GM19455 (cell line): ENCODE data around the gene ITGA8.

ENCODE experiments used
- ATAC-seq: cut with Tn5 transposase; IDR thresholded peaks from one replicate; pipeline ENCODE4 v1.9.1; 2021; ENCODE audit not compliant: unreplicated experiment

ITGA8 gene

DNA sequence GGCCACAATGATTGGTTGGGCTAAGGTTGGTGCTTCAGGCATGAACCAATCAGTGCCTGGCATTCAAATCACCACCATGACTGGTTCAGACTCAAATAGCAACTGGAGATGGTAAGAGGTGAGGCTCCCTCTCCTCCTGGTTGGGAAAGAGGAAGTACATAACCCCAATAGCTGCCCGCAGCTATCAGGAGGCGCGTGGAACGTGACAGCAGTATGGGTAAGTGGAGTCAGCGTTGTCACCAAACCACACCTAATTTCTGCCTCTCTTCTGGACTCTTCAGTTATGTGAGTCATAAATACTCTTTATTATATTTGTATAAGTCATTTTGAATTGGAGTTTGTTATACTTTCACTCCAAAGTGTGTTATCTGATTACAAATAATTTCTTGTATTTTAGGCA is 17.9 kb upstream of the ITGA8 start:
- ATAC-seq = no peak

DNA sequence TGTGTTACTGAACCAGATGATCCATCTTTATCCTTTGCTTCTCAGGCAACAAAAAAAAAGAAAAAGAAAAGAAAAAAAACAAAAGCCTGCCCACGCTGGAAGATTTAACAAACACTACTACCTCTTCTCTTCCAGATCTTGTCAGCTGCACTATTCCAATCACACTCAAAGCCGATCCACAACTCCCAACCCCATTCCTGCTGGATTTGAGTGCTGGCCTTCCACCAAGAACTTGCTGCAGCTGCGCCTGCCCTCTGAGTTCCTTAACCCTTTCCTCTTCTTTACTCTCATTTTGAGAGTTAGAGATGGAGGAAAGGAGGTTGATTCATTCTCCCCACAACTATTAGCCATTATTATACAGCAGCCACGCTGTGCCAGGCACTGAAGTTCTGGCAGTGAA is 16.0 kb upstream of the ITGA8 start:
- no peak for ATAC-seq

DNA sequence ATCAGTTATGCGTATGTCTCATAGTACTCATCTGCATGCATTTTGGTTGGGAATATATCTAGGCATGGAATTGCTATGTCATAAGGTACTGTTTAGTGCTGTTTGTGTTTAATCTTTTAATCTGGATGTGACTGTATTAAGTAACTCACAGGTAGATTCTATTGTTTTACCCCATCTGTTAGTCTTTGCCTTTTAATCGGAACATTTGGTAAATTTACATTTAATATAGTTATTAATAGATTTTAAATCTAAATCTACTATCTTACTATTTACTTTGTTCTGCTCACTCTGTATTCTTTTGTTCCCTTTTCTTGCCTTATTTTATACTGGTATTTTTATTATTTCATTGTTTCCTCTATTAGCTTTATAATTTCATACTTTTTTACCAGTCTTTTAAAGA is 10.6 kb upstream of the ITGA8 start:
- ATAC-seq = no peak

DNA sequence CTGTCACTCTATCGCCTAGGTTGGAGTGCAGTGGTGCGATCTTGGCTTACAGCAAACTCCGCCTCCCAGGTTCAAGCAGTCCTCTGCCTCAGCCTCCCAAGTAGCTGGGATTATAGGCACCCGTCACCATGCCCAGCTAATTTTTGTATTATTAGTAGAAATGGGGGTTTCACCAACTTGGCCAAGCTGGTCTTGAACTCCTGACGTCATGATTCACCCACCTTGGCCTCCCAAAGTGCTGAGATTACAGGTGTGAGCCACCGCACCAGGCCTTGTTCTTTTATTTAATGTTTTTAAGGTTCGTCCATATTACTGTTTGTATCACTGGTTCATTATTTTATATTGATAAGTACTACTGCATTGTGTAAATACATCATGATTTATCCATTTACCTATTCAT is 10.2 kb upstream of the ITGA8 start:
- ATAC-seq = no peak

DNA sequence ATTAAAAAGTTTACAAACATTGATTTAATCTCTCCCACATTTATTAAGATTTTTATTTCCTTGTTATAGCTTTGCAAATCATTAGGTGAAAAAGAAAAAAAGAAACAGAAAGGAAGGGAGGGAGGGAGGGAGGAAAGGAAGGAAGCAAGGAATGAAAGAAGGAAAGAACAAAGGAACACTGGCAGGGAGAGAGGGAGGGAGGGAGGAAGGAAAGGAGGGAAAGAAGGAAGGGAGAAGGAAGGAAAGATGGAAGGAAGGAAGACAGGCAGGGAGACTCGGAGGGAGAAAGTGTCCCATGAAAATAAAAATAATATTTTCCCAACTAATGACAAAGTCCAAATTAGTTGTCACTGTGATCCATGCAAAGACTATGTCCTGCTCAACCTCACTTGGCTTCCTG is 6.3 kb upstream of the ITGA8 start:
- ATAC-seq = no peak

DNA sequence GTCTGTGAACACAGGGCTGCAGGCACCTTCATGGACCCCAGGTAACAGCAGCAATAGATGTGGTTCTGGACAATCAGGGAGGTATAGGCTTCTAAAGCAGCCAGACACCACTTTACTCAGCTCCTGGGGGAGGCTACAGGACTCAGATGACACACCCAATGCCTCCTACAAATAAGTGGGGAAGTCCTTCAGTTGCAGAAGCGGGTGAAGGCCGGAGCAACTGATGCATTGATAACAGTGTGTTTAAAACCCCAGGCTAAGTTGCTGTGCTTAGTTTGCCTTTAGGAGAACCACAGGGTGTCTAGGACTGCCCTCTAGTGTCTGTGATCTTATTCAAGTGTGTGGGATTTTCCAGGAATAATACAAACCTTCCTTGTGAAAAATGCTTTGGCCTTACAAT is 5.9 kb upstream of the ITGA8 start:
- no peak for ATAC-seq

DNA sequence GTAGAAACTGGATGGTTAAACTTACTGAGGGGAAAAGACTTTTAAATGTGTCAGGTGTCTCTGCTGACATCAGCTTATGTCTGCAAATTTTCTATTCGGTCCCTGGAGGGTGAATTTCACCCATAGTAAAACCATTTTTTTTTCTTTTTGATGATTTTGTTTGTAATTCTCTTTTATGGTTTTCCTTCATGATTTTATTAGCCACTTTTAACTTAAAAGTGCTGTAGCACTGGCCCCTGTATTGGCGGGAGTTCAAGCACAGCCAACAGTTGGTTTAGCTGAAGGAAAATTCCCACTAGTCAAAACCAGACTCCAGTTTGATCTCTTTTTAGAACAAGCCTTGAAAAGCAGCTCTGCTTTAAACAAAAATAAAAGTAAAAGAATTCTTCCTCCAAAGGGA is 5.0 kb upstream of the ITGA8 start:
- ATAC-seq = no peak

DNA sequence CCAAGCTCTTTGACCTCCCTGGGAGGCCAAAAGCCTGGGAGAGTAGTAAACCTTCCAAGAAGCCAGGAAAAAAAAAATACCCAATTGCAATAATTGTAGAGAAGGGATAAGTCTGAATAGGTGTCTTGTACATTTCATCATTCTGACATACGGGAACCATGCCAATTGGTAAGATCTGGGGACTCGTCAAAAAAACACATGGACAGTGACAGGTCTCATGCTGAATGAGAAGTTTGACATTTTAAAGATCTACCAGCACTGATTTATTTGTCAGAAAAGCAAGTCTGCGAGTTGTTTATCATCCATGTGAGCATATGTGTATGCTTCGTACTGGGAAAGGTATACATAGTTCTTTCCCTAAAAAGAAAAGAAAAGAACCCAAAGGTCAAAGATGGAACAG is 4.1 kb upstream of the ITGA8 start:
- ATAC-seq = no peak

DNA sequence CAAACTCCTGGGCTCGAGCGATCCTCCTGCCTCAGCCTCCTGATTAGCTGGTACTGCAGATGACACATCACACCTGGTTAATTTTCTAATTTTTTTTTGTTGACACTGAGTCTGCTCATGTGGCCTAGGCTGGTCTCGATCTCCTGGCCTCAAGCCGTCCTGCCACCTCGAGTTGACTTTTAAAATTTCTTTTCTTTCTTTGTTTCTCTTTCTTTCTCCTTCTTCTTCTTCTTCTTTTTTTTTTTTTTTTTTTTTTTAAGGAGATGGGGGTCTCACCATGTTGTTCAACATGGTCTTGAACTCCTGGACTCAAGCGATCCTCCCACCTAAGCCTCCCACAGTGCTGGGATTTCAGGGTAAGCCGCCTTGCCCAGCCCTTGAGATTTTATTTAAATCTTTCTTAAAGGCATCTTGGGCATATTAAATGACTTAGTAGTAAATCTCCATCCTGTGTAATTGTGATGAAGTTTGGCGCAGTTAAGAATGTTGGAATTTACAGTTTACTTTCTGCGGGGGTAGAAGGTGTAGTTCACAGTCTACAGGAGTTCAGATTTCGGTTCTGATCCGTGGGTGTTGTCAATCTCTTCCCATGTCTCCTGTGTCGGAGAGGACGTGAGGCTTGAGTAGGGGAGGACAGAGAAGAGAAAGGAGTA is 1.0 kb upstream of the ITGA8 start:
- ATAC-seq = no peak

DNA sequence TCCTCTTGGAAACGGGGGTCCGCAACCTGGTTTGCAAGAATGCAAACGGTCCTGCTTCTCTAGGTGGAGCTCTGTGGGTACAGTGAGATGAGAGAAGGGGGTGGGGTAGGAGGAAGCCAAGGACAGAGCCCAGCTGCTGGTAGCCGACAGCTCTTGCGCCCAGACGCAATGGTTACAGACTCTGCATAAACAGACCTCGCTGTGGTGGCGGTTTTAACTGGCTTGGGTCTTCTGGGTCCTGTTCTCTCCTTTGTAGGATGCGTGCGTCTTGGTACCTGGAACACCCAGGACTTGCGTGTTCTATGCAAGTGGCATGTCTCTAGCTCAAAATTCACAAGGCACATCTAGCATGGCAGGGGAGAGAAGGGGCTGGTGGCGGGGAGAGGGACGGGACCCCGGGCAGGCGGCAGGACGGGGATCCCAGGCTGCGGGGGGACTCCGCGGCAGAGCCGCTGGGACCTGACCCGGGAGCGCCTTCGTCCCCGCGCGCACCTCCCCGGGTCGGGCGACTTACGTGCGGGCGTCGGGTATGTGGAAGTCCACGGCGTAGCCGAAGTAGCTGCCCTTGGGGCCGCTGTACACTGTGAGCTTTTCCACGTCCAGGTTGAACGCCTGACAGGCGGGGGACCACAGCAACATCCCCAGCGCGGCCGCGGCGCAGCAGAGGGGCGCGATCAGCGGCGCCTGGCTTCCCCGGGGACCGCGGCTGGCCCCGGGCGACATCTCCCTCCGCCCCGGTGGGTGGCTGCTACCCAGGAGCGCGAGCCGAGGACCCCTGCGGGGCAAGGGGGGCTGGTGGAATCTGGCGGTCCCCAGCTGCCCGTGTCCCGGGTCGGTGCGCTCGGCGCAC is 448 bp downstream of the ITGA8 start:
- no peak for ATAC-seq

DNA sequence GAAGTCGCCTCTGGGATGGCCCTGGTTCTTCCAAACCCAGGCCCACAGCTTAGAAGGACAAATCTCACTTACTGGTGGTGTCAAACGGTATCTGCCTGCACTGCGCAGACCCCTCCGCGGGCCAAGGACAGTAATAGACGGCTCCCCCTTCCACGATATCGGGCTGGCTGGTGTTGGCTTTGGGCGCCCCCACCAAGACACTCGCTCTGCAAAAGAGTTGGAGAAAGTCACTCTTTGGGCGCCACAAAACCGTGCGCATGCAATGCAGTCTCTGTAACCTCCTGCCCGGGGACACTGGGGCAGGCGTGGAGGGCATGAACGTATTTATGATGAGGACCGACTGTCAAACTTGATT is 1.1 kb downstream of the ITGA8 start:
- ATAC-seq = no peak

DNA sequence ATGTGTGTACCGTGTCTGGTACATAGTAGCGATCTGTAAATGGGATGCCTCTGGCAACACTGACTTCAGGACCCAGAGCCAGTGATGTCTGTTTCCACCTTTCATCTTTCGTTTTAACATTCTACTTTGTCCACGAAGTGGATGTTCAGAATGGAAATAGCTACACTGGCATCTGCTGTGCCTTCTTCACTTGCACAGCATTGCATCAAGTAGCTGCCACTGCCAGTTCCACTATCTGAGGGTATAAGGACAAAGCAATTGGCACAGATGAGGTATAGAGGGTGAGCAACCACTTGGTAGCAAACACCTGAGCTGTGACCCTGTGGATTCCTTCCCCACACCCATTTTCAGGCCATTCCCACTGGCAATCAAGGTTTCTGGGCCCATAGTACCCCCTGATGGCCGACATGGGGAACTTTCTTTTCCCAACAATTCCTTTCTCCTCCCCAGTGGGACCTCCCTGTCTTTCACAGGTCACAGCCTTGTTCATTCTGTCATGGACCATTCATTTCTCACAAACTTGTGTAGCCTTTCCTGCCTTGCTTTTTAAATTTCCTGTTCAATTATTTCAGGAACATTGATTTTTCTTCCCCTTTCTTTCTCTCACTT is 4.0 kb downstream of the ITGA8 start:
- ATAC-seq = no peak

DNA sequence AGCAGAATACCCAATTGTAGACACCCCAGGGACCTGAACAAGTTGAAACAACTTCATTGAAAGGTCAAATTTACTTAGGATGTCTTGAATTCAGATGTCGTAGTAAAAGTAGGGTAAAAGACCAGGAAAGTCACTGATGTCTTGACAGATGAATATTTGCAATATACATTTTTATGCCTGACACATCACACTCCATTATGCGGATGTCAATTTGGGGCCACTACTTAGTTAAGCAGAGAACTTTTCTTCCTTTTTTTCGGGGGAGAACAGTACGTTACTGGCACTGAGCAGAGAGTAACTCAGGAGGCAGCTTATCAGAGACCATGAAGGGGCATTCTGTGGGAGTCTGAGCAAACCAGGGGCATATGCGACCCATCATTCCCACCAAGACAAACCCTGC is 4.9 kb downstream of the ITGA8 start:
- no peak for ATAC-seq

DNA sequence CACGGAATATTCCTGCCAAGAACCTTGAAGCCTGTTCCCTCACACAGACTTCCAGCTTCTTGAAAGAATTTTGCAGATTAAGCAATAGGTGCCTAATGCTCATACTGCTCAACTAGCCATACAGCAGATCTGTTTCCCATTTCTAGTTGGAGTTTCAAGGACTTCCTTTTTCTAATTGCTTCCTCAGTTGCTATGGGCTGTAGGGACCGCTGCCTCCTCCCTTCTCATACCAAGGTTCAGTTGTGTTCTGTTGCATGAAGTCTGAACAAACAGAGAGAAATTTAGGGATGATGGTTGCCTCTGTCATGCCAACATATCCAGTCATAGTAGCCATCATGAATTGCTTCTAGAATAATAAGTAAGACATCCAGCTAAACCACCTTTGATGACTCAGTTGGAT is 6.8 kb downstream of the ITGA8 start:
- no peak for ATAC-seq

DNA sequence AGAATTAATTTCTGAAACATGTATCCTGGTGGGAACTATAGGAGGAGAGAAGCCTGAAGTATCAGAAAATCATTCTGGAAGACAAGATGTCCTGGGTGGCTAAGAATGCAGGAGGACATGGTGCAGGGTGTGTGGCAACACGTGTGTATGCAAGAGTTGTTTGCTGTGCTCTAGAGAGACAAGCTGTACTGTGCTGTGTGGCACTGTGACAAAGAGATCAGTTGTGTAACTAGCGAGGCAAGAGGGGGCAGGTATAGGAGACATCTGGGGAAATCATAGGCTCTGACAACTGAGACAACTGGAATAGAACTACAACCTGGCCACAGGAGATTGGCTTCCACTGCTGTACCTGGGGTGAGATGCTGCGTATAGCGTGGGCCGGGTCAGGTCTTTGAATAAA is 9.3 kb downstream of the ITGA8 start:
- no peak for ATAC-seq

DNA sequence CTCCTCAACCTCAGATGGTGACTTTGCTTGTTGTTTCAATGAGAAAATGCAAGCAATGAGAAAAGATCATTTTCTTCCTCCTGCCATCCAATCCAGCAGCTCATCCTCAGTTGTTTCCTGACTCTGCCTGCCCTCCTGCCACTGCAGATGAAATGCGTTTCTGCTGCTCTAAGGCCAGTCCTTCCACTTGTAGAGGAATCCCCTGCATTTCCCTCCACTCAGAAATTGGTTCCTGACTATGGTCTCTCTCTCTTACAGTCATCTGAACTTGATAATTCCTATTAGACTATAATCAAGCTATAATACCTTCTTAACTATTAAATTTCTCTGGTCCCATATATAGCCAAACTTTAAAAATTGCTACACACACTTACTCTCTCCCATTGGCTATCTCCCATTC is 14.4 kb downstream of the ITGA8 start:
- no peak for ATAC-seq

DNA sequence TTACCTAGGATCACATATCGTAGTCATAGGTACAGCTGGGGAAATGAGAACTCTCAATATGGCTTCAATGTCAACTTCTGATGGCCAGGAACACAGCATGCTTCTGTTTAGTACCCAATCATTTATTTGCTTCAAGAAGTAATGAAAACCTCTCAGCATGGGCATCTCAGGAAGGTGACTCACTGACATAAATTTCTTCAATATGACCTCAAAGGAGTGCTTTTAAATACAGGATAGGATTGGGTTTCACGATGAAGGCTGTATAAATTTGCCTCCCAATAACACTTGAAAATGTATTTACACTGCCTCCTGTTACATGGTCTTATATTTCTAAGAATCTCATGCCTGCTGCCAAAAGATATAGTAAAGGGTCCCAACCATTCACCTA is 15.1 kb downstream of the ITGA8 start:
- ATAC-seq = no peak

DNA sequence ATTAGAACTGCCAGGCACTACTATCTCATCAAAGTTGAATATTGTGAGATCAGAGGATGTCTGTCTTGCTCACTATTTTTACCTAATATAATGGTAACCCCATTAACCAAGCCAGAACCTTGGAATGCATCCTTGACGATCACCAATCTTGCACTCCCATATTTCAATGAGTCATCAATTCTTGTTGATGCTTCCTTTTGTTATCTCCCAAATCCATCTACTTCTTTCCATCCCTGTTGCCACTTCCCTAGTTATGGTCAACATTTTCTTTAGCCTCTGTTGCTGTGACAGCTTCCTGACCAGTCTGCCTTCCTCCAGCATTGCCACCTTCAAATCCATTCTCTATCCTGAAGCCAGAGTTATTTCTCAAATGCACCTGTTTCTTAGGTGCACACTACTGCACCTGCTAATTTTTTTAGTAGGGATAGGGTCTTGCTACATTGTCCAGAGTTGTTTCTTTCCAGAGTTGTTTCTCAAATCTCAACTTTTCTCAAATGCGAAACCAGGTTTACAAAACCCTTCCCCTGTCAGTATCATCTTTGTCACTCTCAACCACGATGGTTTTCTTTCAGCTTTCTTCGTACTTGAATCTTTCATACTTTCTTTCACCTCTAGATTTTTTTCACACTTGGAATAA is 15.7 kb downstream of the ITGA8 start:
- ATAC-seq = no peak

DNA sequence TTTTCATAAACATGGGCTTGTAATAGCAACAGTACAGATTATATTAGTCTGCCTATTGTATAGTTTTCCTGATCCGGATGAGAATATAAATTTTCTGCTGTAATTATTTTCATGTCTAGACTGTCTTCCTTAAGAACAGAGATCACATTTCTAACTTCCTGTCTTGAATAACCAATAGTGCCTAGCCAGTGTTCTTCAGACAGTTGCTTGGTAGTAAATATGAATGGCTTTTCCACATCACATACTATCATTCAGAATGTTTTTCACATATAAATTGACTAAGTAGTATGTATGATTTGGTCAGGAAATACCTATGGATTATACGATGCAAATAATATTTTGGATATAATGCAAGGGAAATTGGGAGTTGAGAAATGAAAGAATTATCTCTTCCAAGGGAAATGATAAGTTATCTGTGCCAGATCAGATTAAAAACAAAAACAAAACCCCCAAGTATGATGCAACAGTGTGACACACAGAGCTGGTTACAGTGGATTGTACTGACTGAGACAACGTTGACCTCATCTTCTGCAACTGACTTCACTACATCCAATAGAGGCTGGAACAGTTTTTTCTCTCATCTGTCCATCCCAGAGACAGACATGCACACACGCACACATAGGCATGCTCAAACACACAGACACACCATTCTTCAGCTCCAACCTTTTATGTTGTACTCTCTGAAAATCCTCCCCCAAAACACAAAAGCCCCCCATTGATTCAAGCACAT is 16.4 kb downstream of the ITGA8 start:
- ATAC-seq = no peak

DNA sequence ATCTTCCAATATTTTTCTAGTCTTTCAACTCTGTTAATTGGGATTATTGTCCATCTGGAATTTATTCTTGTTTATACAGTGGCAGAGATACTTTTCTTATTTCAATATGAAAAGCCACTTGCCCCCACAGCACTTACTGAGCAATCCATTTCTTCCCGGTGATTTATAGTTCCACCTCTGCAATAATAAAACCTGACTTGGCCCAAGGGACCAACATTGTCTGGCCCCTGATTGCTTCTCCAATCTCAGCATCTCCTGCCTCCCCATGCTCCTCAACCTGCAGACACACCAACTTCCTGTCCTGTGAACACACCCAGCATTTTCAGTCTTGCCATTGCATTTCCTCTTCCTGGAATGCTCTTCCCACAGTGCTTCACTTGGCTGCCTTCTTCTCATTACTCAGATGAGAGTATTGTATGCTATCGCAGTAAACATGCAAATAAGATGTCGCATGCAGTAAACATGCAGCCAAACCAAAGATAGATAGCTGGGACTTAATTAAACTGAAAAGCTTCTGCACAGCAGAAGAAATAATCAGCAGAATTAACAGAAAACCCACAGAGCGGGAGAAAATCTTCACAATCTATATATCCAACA is 19.5 kb downstream of the ITGA8 start:
- ATAC-seq = no peak

DNA sequence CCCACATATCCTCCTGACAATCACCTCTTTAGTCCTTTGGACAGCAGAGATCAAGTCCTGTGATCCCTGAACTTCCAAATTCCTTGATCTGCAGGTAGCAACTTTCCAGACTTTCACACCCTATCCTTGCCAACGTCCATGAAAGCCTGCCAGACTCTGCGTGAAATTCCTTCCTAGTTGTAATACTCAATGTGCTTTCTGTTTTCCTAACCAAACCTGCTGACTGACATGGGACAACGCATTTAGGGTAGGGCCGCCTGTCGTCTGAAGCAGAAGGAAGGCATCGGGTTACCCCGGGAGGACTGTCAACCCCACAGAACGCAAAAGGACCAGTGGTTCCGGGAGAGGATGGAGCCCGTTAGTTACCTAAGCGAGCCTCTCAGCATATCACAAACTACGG is 23.9 kb downstream of the ITGA8 start:
- no peak for ATAC-seq
